ENCODE data around the gene SPATA46. TPM values are rescaled to one million over a fixed set of nuclear protein-coding genes. Genes with fewer than 3 reads are reported as not detected.

Gene SPATA46
- polyA plus RNA-seq, 4 donors = 0.39 to 1.6 (median 0.85) TPM

DNA sequence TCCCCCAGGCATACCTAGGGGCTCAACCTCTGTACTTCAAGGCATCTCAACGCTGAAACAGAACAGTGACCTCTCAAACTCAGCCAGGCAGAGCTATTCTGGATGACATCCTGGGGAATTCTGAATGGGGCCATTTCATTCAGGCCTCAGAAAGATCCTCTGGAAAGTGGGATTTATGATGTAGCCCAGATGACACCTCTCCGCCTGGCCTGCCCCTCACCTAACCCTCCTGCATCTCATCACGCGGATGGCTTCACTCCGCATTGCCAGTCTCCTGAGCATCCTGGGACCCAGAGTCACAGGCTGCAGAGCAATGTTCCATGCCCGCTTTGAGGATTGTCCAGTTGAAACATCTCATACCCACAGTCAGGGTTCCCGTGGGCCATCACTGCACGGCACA, 1.2 kb downstream of the SPATA46 start:
- no peak for DNase-seq (ENCODE audit: low read depth in 4 of 4, low spot score in 3 of 4)

DNA sequence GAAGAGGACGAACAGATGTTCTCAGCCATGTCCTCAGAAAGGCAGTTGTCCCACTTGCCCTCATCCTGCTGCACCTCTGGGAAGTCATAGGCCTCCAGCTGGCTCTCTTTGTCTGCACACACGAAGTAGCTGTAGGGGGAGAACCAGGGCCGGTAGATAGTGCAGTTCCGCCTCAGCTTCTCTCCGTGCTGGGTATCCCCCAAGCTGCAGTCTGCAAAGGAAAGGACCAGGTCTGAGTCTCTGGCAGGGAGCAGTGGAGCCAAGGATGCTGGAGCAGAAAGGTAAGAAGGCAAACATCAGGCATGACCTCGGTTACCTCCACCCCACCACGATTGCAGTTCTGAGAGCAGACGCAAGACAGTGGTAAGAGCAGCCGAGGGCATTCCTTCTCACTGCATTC, 2.2 kb downstream of the SPATA46 start:
- no peak for DNase-seq (ENCODE audit: low read depth in 4 of 4, low spot score in 3 of 4)

GRCh38 chr1:162373541-162374260, 3.0 kb downstream of the SPATA46 start:
- no peak for DNase-seq (ENCODE audit: low read depth in 4 of 4, low spot score in 3 of 4)

- DNase-seq (ENCODE audit: low read depth in 4 of 4, low spot score in 3 of 4) = no peak
These were observed 3.6 kb downstream of the SPATA46 start for GRCh38 chr1:162373072-162373427.

DNA sequence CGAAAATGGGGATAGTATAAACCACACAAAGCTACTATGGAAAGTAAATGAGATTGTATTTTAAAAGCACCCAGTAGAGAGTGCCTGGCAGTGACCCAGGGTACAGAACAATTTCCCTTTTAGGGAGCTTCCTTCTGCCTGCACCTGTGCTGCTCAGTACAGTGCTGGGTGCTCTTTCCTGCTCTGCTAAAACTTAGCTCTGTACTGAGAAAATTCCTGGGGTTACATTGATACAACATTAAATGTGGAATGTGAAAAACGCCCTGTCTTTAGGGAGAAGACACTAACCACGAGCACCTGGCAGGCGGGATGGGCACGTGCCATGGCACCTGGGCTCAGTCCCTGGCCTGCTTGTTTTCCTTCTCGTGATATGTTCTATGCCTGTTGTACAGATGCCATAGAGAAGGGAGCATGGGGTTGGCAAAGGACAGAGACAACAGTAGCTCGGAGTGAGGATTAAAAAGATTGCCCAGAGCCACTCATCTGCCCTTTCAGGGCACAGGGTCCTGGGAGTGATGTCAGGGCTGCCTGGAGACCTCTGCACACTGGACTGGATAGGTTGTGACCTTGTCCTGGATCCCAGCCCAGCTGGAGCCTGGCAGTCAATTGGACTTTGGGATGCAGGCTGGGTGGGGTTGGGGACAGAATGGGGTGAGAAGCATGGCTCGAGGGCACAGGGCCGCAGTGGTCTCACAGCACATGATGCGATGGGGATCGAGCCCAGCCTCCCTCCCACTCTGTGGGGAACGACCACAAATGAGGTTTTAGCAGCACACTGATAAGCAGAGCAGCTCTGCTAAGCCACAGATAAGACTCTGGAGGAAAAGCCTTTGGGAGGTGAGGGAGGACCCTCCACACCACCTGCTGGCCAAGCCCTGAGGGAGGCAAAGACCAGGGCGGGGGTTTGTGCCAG, 4.2 kb downstream of the SPATA46 start:
- DNase-seq (ENCODE audit: low read depth in 4 of 4, low spot score in 3 of 4) = no peak

DNA sequence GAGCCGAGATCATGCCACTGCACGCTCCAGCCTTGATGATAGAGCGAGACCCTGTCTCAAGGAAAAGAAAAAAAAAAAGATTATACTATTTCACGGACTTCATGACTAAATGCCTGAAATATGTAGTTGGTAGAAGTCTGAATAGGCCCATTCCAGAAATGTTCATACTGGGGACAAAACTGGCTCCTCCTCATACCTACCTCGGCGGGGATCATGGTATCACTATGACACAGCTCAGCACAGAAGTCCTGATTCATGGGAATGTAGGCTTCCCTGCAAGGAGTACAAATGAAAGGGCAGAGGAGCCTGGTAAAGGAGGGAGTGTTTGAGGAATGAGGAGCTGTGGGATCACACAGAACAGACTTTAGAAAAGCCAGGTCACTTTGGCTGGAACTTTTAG, 5.0 kb downstream of the SPATA46 start:
- DNase-seq (ENCODE audit: low read depth in 4 of 4, low spot score in 3 of 4) = no peak

- DNase-seq (ENCODE audit: low read depth in 4 of 4, low spot score in 3 of 4) = no peak
These were observed 5.9 kb downstream of the SPATA46 start for GRCh38 chr1:162370721-162371120.

GRCh38 chr1:162370161-162370560, 6.5 kb downstream of the SPATA46 start:
- DNase-seq (ENCODE audit: low read depth in 4 of 4, low spot score in 3 of 4) = no peak

GRCh38 chr1:162369571-162369970, 7.1 kb downstream of the SPATA46 start:
- no peak for DNase-seq (ENCODE audit: low read depth in 4 of 4, low spot score in 3 of 4)

DNA sequence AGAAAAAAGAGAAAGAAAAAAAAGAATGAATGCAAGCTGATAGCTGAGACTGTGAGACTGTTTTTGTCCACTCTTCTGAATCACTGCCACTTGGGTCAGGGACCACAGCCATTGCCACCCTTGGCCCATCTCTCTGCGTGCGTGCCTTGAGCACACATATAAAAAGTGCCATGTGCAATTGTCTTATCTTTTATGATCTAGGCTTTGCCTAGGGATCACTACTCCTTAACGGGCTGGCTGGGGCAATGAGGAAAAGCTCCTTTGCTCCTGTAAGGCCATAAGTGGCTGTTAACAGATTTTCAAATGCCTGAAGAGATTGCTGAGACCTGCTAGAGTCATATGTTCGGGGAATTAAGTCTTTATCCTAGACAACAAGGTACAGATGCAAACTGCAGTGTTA, 8.2 kb downstream of the SPATA46 start:
- DNase-seq (ENCODE audit: low read depth in 4 of 4, low spot score in 3 of 4) = no peak

- DNase-seq (ENCODE audit: low read depth in 4 of 4, low spot score in 3 of 4) = no peak
These were observed 8.9 kb downstream of the SPATA46 start for GRCh38 chr1:162367772-162368171.

DNA sequence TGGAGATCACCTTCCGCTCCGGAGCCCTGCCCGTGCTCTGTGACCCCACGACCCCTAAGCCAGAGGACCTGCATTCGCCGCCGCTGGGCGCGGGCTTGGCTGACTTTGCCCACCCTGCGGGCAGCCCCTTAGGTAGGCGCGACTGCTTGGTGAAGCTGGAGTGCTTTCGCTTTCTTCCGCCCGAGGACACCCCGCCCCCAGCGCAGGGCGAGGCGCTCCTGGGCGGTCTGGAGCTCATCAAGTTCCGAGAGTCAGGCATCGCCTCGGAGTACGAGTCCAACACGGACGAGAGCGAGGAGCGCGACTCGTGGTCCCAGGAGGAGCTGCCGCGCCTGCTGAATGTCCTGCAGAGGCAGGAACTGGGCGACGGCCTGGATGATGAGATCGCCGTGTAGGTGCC, 9.6 kb downstream of the SPATA46 start:
- DNase-seq (ENCODE audit: low read depth in 4 of 4, low spot score in 3 of 4) = no peak

DNA sequence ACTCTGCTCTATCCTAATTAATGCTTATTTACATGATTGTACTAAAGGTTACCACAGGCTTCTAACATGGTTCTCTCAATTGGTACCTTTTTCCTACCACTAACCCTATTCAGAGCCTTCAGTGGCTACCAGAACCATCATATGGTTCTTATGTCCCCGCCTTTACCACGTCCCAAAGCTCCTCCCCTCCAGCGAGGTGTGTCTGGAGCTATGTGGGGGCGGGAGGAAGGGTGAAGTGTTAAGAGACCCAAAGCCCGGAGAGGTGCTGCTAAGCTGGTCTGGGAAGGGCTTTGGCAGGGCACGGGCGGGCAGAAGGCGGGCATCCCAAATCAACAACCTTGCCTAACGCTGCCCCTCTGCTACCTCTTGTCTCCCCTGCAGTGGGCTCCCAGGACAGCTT, 10.0 kb downstream of the SPATA46 start:
- no peak for DNase-seq (ENCODE audit: low read depth in 4 of 4, low spot score in 3 of 4)

DNA sequence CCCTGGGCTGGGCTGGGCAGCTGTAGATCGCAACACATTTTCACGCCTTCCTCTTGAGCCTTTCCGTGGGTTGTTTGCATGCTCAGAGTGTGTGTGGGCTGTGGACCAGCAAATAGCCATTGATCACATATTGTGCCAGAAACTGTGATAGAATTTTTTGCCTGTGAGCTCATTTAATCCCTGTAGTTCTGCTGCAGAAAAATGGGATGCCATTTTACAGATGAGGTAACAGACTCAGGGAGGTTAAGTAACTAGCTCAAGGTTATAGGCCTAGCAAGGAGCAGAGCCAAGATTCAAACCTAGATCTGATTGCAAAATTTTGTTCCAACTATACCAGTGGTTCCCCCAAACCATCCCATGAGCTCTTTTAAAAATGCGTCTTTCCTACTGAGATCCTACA, 10.5 kb downstream of the SPATA46 start:
- DNase-seq (ENCODE audit: low read depth in 4 of 4, low spot score in 3 of 4) = no peak

- no peak for DNase-seq (ENCODE audit: low read depth in 4 of 4, low spot score in 3 of 4)
These were observed 11.2 kb downstream of the SPATA46 start for GRCh38 chr1:162365284-162366020.

GRCh38 chr1:162364498-162364897, 12.2 kb downstream of the SPATA46 start:
- DNase-seq (ENCODE audit: low read depth in 4 of 4, low spot score in 3 of 4) = no peak

- DNase-seq (ENCODE audit: low read depth in 4 of 4, low spot score in 3 of 4) = no peak
These were observed 12.8 kb downstream of the SPATA46 start for GRCh38 chr1:162363823-162364222.

DNA sequence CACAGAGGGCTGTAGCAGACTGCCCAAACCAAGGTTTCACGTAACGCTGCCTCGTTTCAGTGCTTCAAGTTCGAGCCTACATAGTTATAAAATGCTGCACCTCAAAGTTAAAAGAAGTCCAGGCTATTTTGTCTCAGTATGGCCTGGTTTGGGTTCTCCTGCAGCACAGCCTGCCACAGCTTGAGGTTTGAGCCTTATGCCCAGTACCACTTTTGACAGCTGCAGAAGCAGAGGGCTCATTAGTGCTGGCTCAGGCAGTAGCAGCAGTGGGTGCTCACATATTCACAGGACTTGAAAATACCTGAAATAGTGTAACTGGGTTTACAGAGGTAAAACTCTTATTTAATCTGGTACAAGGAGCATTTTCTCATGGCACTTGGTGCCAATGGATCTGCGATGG, 15.3 kb downstream of the SPATA46 start:
- no peak for DNase-seq (ENCODE audit: low read depth in 4 of 4, low spot score in 3 of 4)

DNA sequence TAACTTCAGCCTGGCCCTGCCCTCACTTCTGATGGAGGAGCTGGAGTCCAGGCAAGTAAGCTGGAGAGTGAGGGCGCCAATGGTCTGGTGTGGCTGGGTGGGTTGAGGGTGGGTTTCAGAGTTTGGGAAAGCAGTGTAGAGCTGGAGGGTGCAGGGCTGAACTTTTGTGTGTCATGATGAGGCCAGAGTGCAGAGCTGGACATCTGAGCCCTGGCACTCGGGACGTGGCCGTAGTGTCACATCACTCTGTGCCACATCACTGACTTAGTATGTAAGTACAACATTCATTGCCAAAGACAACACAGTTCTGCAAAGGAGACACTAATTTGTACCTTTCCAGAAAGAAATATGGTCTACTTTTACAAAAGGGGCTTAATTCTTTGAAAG, 15.8 kb downstream of the SPATA46 start:
- no peak for DNase-seq (ENCODE audit: low read depth in 4 of 4, low spot score in 3 of 4)

GRCh38 chr1:162360237-162360873, 16.3 kb downstream of the SPATA46 start:
- DNase-seq (ENCODE audit: low read depth in 4 of 4, low spot score in 3 of 4) = no peak
